HG02938 (cell line): ENCODE results near the gene FER.
"Not testable (repeated sequence)": the region's sequence is repeated elsewhere in the genome, so short reads cannot be mapped to it uniquely, and the experiment has no call there.

ENCODE experiments used
- ATAC-seq: cut with Tn5 transposase; IDR thresholded peaks from one replicate; pipeline ENCODE4 v1.9.1; 2021; ENCODE audit warnings: mild to moderate bottlenecking, moderate library complexity; ENCODE audit not compliant: unreplicated experiment

FER gene

DNA sequence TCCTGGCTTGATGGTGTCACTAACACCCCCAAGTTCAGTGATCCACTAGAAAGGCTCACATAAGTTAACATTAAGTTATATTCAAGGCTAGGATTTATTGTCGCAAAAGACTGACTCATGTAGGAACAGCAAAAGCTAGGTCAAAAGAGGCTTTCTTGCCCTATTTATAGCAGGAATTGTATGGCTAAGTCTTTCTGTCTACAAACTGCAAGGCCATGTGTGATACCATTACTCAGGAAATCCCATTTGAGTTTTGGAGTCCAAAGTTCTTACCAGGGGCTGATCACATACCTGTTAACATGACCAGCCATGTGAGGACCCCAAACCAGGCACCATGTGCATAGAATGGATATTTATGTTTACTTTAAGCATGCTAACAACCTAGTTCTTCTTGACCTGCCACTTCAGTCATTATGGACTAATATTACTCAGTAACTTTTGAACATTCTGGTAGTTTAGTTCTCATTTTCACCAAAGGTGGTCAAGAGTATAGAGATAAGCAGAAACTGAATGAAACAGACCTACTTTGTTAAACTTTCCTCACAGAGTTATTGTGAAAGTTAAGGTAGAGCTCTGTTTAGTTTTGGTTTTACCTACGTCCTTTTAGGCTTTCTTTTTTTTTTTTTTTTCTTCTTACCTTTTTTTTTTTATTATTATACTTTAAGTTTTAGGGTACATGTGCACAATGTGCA is 281.1 kb downstream of the FER start:
- ATAC-seq, result peak; percentile 86

GRCh38 chr5:109029847-109030246 is 282.1 kb downstream of the FER start:
- no peak for ATAC-seq

DNA sequence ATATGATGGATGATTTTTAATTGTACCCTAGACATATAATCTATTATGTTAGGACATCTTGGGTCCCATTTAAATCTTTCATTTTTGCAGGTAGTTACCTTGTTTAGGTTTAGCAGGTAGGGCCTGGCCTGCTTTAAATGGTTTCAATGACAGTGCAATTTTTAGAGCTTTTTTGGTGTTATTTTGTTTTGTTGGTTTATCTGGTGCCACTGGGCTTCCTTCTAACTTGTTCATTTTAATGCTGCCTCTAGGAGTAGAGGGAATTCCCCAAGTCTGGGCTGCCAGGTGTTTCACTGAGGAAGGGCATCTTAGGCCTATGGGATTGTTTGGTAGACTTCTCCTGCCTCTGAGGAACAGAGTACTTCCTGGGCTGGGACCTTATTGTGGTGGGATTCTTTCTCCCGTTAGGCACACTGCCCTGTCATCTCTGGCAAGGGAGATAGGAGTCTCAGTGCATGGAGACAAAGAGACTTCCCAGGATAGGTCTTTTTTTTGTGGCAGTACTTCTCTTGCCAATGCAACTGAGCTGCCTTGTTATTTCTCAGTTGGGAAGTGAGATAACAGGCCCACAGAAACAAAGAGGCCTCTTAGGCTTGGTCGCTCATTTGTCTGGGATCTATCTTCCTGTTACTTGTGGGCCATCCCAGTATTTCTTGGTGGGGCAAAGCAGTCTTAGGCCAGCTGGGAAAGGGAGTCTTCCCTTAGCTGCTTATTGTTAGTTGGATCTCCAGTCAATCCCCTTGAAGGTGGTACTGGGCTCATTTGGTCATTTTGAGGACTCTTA is 282.9 kb downstream of the FER start:
- no peak for ATAC-seq

- peak; percentile 67 for ATAC-seq
Observed at GRCh38 chr5:109034306-109034705, 286.6 kb downstream of the FER start.

DNA sequence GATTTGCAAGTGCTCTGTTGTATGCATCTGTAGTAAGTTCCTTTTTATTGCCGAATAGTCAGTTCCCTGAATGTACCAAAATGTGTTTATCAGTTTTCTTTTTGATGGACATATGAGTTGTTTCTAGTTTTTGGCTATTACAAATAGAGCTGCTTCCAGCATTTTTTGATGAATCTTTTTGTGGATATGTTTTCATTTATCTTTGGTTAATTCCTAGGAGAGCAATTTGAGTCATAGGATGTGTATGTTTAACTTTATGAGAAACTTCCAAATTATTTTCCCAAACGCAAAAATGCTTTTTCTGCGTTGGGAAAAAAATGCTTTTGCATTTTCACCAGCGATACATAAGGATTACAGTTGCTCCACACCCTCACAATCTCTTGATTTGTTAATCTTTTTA is 287.7 kb downstream of the FER start:
- ATAC-seq, result no peak

DNA sequence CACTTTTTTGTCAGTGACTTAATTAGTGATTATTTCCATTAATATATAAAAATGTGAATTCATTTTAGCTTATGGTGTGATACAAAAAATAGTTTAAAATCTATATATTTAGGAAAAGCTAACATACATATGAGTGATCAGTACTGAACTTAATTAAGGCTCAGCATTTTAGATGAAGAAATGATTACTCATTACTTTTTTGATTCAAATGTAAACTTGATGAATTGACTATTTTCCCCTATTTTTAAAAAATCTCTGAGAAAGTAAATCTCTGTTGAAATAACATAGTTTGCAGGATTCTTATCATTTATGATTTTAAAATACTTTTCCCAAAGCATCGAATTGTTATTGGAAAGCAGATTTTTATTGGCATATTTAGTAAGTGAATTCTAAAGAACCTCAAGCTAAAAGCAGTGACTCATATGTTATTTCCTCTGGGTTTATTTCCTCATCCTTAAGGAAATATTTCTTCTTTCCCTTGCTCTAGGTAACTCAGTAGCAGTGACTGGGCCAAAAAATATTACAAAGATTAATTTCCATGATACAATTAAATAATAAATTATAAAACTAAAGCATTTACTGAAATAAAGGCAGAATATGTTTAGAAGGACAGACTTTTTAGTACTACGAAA is 290.6 kb downstream of the FER start:
- no peak for ATAC-seq

GRCh38 chr5:109041317-109041716 is 293.6 kb downstream of the FER start:
- peak; percentile 89 for ATAC-seq

GRCh38 chr5:109045710-109046109 is 298.0 kb downstream of the FER start:
- ATAC-seq, result no peak

DNA sequence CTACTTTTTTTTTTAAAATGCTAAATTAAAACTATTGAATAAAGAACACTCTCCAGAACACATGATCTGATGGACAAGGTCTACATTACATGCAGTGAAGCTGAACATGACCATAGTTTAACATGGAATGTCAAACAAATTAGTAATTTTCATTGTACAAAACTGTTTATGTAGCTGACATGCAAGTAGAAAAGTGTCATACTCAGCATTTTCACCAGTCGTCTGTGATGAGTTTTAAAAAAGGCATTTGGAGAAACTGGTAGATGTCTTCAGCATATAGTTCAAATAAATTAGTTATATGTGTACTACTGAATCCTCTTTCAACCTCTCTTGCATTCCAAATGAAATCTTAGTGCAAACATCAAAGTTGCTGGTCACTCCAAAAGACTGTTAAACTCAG is 301.9 kb downstream of the FER start:
- no peak for ATAC-seq

DNA sequence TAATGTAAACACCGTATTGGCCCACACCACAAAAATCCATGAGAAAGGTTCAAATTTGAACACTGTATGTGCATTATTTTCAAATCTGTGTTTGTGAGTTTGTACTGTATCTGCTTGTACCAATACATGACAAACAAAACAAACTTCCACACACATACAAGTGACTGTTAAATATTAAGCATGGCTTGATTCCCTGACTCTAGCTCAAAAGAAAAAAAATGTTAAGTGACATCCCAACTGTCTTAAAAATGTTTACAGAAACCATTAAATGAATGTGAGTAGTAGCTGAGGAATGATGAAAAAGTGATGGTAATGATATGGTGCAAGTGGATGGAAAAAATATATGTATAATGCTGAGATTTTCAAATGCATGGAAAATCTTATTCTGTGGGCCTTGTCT is 302.6 kb downstream of the FER start:
- ATAC-seq, result not testable (repeated sequence)

- not testable (repeated sequence) for ATAC-seq
Observed at GRCh38 chr5:109052216-109052615, 304.5 kb downstream of the FER start.

DNA sequence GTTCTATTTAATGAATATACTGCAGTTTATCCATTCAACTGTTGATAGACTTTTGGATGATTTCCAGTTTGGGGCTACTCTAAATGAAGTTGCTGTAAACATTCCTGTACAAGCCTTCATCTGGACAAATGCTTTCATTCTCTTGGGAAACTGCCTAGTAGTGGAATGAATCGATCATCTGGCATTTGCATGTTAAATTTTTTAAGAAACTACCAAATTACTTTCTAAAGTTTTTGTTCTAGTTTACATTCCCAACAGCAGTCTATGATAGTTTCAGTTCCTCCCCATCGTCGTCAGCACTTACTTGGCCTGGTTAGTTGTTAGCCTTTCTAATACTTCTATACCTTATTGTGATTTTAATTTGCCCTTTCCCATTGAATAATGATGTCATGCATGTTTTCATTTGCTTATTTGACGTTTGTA is 306.3 kb downstream of the FER start:
- ATAC-seq, result peak; percentile 73

DNA sequence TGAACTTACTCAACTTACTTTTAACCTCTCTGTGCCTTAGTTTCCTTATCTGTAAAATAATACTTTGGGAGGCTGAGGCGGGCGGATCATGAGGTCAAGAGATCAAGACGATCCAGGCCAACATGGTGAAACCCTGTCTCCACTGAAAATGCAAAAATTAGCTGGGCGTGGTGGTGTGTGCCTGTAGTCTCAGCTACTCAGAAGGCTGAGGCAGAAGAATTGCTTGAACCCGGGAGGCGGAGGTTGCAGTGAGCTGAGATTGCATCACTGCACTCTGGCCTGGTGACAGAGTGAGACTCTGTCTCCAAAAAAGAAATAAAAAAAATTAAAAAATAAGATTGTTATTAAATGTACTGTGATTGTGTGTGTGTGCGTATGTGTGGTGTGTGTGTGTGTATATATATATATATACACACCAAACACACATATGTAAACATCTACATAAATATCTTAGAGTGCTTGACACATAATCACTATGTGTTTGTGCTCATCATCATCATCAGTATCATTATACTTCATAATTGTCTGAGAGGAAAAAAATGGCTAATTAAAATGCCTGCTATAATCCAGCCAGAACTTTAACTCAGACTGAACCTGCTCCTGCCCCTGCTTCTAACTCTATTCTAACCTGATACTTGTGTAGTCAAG is 312.8 kb downstream of the FER start:
- ATAC-seq, result no peak

GRCh38 chr5:109062664-109063063 is 315.0 kb downstream of the FER start:
- no peak for ATAC-seq

- ATAC-seq, result no peak
Observed at GRCh38 chr5:109063223-109063622, 315.5 kb downstream of the FER start.

GRCh38 chr5:109076741-109077140 is 329.0 kb downstream of the FER start:
- no peak for ATAC-seq

DNA sequence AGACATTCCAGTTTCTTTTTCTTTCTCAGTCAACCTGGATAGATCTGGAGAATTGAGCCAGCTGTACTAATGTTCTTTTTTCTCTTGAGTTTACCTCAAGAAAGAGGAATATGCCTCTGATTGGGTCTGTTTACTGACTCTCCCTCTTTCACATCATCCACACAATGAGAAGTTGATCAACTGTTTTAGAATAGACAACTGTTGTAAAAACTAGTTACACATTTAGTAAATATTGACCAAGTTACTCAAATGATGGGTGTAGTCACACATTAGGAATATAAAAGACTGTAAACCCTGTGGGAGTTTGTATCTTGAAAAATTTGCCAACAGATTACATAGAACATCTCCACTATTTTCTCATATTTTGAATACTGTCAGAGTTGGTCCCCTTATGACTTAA is 330.8 kb downstream of the FER start:
- ATAC-seq, result no peak

DNA sequence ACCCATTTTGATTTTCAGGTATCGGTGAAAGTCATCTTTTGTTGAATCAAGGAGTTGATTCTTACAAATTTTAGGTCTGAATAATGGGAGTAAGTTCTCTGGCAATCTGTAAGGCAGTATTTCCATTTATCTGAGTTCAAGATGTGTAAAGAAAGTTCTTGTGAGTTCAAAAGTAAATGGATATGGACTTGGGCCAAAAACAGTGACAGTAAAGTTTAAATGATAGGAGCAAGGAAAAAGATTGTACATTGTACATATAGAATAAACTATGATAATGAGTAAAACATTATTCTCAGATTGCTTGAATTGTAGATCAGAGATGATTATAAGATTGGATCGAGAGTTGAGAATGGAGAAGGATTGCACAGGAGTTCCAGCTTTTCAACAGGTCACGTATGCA is 332.8 kb downstream of the FER start:
- no peak for ATAC-seq

GRCh38 chr5:109080896-109081295 is 333.2 kb downstream of the FER start:
- no peak for ATAC-seq

DNA sequence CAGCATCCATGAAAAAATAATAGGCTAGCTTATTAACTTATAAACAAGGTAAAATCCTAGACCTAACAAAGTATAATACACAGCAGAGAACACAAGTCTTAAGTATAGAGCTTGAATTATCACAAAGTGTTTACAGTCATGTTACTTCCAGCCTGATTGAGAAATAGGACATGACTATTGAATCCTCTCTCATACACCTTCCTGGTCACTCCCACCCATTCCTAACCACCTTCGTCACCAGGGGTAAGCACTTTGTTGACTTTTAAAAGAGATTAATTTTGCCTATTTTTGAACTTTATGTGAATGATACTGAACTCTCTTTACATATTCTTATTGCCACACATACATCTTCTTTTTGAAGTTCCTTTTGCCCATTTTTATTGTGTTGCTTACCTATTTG is 336.2 kb downstream of the FER start:
- no peak for ATAC-seq

DNA sequence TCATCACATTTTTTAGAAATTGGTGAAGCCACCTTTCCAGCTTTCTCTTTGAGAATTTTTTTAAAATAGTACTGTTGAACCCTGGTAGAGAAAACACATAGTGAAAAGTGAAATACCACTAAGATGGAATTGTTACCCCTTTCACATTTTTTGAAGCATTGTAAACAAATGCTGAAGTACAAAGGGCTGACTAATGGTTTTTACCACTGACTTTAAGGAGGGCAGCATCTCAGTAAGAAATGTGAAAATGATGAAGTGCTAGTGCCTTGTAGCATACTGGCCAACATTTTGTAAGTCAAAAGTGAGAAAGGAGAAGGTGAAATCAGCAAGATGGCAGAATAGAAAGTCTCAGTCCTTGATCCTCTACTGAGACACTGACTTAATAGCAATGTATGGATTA is 341.5 kb downstream of the FER start:
- ATAC-seq, result no peak

- ATAC-seq, result no peak
Observed at GRCh38 chr5:109099081-109099480, 351.4 kb downstream of the FER start.
